Natural killer cell (primary cell): ENCODE measurements around the gene RAD23A. TPM values are rescaled to one million over a fixed set of nuclear protein-coding genes. Genes with fewer than 3 reads are reported as not detected.

Experiments
- ATAC-seq, 3 donors: fragments of 150-1000 bp in 2 of 3; fragments of 200-7000 bp in 1 of 3; cut with Tn5 transposase; 1 replicate in 1 of 3; 2 replicates in 2 of 3; pipeline ENCODE4 v1.10.0; 2021; ENCODE audit warnings: mild to moderate bottlenecking in 2 of 3, moderate library complexity in 2 of 3
- DNase-seq, 2 donors: peaks; one replicate each; pipeline versions ENCODE4 v3.0.0 to v3.0.0-alpha.2; 2013 to 2021; ENCODE audit warnings: mixed read lengths in 1 of 2
- H3K27ac ChIP-seq: one replicate; pipeline ENCODE4 v1.5.1; 2013; ENCODE audit warnings: mild to moderate bottlenecking, low read length
- H3K27me3 ChIP-seq: one replicate; pipeline ENCODE4 v1.6.1; 2013; ENCODE audit warnings: low read length; ENCODE audit not compliant: control insufficient read depth, insufficient read depth
- H3K36me3 ChIP-seq: one replicate; pipeline ENCODE4 v1.6.1; 2013; ENCODE audit warnings: low read length; ENCODE audit not compliant: control insufficient read depth, insufficient read depth
- H3K4me1 ChIP-seq: one replicate; pipeline ENCODE4 v1.6.1; 2013; ENCODE audit warnings: low read length; ENCODE audit not compliant: control insufficient read depth, insufficient read depth
- H3K4me3 ChIP-seq: one replicate; pipeline ENCODE4 v1.5.1; 2013; ENCODE audit warnings: low read length
- H3K9me3 ChIP-seq: one replicate; pipeline ENCODE4 v1.6.1; 2013; ENCODE audit warnings: low read length; ENCODE audit not compliant: control insufficient read depth, insufficient read depth
- H3K27ac Mint-ChIP-seq, 2 donors: one replicate each; pipeline ENCODE4 v1.8.0; 2022; ENCODE audit warnings: mild to moderate bottlenecking in 2 of 2, mixed read lengths in 2 of 2, moderate library complexity in 1 of 2
- H3K27me3 Mint-ChIP-seq, 2 donors: one replicate each; pipeline ENCODE4 v1.8.0; 2022; ENCODE audit warnings: low read depth in 2 of 2, mixed read lengths in 2 of 2
- H3K36me3 Mint-ChIP-seq: one replicate; pipeline ENCODE4 v1.8.0; 2022; ENCODE audit warnings: mixed read lengths
- H3K4me1 Mint-ChIP-seq, 2 donors: one replicate each; pipeline ENCODE4 v1.8.0; 2022; ENCODE audit warnings: mixed read lengths in 2 of 2
- H3K4me3 Mint-ChIP-seq: one replicate; pipeline ENCODE4 v1.8.0; 2022; ENCODE audit warnings: mild to moderate bottlenecking, moderate library complexity, mixed read lengths
- H3K9me3 Mint-ChIP-seq, 2 donors: one replicate each; pipeline ENCODE4 v1.8.0; 2022; ENCODE audit warnings: mixed read lengths in 2 of 2
- CTCF ChIP-seq: fragments of 200-600 bp; IDR thresholded peaks from one replicate; pipeline ENCODE4 v1.8.0; 2022; ENCODE audit warnings: antibody characterized with exemption
- WGBS: methylation state at CpG from one replicate; pipeline ENCODE4 v1.1.7; 2013; ENCODE audit warnings: missing lambda C conversion rate; ENCODE audit not compliant: insufficient coverage; 5-methylcytosine and 5-hydroxymethylcytosine counted together
- intact Hi-C: fragments of 100-400 bp; cut with micrococcal nuclease; formaldehyde crosslinking; loops from one replicate; pipeline ENCODE4 v1.14.2; 2022
- total RNA-seq, 4 donors: library from RNA; stranded (reverse); fragments of 120-200 nt in 1 of 4; gene quantifications; one replicate each; pipeline versions ENCODE4 v1.2.3 to v1.2.4, GENCODE V29; 2013 to 2022

Gene RAD23A
- total RNA-seq, 3 donors from 2014 or later (not counting 1 experiment from before 2014, with no cell fraction given): 79.2 to 81.2 (median 80.3) TPM

GRCh38 chr19:12965017-12965811, 19.6 kb downstream of the RAD23A start:
- no peaks in the 10 kb centered on the region for H3K36me3 Mint-ChIP-seq
- intact Hi-C loops: loop anchor here (1.0 kb wide), 1 partner anchor 80 kb away; no protein-coding TSS in a partner anchor
- peak overlapping the region; percentile 89 for H3K4me3 Mint-ChIP-seq
- H3K27ac ChIP-seq: no peak overlapping the region
- H3K4me1 ChIP-seq: peaks cover 11% of the 10 kb centered on the region
- H3K4me3 ChIP-seq: peak overlapping the region; percentile 38
- peak overlapping the region in 1 of 2 donors; percentile 82 for H3K27ac Mint-ChIP-seq
- no peaks in the 10 kb centered on the region for H3K9me3 Mint-ChIP-seq
- H3K27me3 ChIP-seq: no peaks in the 10 kb centered on the region
- peaks cover 5 to 12% of the 10 kb centered on the region in 2 donors for H3K4me1 Mint-ChIP-seq
- H3K9me3 ChIP-seq: no peaks in the 10 kb centered on the region
- peak; percentile 98 for TF ChIP-seq CTCF
- ATAC-seq (peak; percentile 94 to 96 (median 96)), DNase-seq (peak; percentile 86 to 88)
- peaks cover 0 to 2% of the 10 kb centered on the region in 2 donors for H3K27me3 Mint-ChIP-seq
- no peaks in the 10 kb centered on the region for H3K36me3 ChIP-seq
- under 1% methylated on average over 34 of the region's 34 CpGs for WGBS

- no peaks in the 10 kb centered on the region for H3K36me3 ChIP-seq
- Mint-ChIP-seq H3K9me3 (no peaks in the 10 kb centered on the region), H3K4me1 (peaks cover 5 to 12% of the 10 kb centered on the region in 2 donors), H3K27ac (peak overlapping the region in 1 of 2 donors; percentile 82), H3K27me3 (peaks cover 0 to 2% of the 10 kb centered on the region in 2 donors), H3K4me3 (no peak overlapping the region), H3K36me3 (no peaks in the 10 kb centered on the region)
- H3K4me1 ChIP-seq: peaks cover 11% of the 10 kb centered on the region
- no peak for ATAC-seq
- no peak for DNase-seq
- no peaks in the 10 kb centered on the region for H3K27me3 ChIP-seq
- no peak overlapping the region for H3K4me3 ChIP-seq
- intact Hi-C loops: loop anchor here (1.0 kb wide), 1 partner anchor 80 kb away; no protein-coding TSS in a partner anchor
- H3K27ac ChIP-seq: no peak overlapping the region
- no peak for TF ChIP-seq CTCF
- WGBS: 74% methylated on average over 6 of the region's 8 CpGs
- no peaks in the 10 kb centered on the region for H3K9me3 ChIP-seq
Observed at GRCh38 chr19:12965812-12966135, 20.1 kb downstream of the RAD23A start.

GRCh38 chr19:12967907-12968306, 22.2 kb downstream of the RAD23A start:
- H3K4me3 Mint-ChIP-seq: no peak overlapping the region
- no peak for ATAC-seq
- H3K36me3 Mint-ChIP-seq: no peaks in the 10 kb centered on the region

More at GRCh38 chr19:12967907-12968306, 22.2 kb downstream of the RAD23A start:
- intact Hi-C loops: no loop called here
- no peaks in the 10 kb centered on the region for H3K27me3 Mint-ChIP-seq
- Histone ChIP-seq H3K27ac (no peak overlapping the region), H3K4me1 (peaks cover 11% of the 10 kb centered on the region), H3K9me3 (no peaks in the 10 kb centered on the region), H3K27me3 (no peaks in the 10 kb centered on the region), H3K4me3 (no peak overlapping the region), H3K36me3 (no peaks in the 10 kb centered on the region)
- DNase-seq: no peak
- no peak overlapping the region for H3K27ac Mint-ChIP-seq
- WGBS: 95% methylated on average over 4 of the region's 5 CpGs
- H3K4me1 Mint-ChIP-seq: peaks cover 5 to 12% of the 10 kb centered on the region in 2 donors
- TF ChIP-seq CTCF: no peak
- H3K9me3 Mint-ChIP-seq: no peaks in the 10 kb centered on the region
